ENCODE data around the gene DMAC2L.
A peak's percentile ranks its signal among the peaks of the same experiment; 100 is the strongest.

Gene DMAC2L

DNA sequence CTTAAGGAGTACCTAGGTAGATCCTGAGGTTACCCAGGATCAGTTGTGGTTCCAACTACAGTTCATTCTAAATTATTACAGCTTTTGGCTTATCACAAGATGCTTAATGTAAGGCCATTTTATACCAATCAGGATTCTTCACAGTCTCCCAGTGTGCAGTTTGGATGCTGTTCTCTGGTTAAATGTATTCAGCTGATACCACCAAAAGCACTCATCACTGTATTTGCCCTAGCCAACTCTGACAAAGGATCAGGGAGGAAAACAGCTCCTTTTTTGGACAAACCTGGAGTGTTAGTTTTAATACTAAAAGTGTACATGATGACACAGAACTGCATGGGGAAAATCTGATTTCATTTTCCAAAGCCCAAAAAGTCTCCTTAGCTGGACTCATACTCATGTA, 19.5 kb downstream of the DMAC2L start:
- DNase-seq (ENCODE audit: low read depth): no peak

DNA sequence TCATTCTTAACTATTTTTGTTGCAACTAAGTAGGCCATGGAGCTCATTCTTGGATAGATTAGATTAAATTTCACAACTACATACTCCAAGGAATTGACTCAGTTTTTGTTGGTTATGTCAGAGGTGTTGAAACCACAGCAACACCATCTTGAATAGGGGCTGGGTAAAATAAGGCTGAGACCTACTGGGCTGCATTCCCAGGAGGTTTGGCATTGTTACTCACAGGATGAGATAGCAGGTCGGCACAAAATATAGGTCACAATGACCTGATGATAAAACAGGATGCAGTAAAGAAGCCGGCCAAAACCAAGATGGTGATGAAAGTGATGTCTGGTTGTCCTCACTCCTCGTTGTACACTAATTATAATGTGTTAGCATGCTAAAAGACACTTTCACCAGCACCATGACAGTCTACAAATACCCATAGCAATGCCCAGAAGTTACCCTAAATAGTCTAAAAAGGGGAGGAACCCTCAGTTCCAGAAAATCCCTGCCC, 20.9 kb downstream of the DMAC2L start:
- no peak for DNase-seq (ENCODE audit: low read depth)

GRCh38 chr14:50334211-50334610, 22.1 kb downstream of the DMAC2L start:
- no peak for DNase-seq (ENCODE audit: low read depth)

DNA sequence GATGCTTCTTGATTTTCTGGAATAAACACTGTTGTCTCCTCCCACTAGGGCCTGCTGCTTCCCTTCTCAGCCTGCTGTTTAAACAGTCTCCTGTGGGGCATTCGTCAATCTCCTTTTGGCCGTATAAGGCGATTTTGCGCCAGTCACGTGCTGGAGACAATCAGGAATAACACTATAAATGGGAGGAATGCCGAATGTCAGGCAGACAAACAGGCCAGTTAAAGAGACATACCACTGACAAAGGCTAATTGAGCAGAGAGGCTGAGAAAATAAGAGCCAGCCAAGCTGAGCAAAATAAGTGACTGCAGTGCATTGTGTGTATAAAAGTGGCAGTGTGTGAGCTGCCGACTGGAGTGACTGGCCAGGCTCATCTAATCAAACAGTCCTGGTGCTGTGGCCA, 23.3 kb downstream of the DMAC2L start:
- no peak for DNase-seq (ENCODE audit: low read depth)

GRCh38 chr14:50335989-50336824, 24.1 kb downstream of the DMAC2L start:
- peak; percentile 46 for DNase-seq (ENCODE audit: low read depth)

- DNase-seq (ENCODE audit: low read depth): no peak
These were observed 26.5 kb downstream of the DMAC2L start for GRCh38 chr14:50338587-50338986.

DNA sequence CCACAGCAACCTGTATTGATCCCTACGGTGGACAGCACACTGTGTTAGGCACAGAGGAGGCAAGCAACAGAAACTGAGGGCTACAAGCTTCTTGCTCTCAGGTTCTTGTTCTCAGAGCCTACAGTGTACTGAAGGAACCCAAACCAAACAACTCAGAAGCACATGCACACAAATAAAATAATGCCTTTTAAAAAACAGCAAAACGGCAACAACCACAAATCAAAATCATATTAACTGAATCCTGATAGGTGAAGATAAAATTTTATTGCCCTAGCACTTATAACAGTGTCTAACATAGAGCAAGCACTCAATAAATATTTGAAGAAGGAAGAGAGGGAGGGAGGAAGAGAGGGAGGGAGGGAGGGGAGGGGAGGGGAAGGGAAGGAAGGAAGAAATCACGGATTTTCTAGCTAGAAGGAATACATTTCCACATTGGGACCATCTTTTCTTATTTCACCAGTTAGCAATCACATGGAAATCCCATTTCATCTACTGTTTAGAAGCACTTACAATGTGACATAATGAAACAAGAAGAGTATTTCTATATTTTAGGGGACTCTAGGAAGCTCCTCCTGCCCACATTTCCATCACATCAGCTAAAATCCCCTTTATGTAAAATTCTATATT, 27.2 kb downstream of the DMAC2L start:
- no peak for DNase-seq (ENCODE audit: low read depth)

- DNase-seq (ENCODE audit: low read depth): no peak
These were observed 27.9 kb downstream of the DMAC2L start for GRCh38 chr14:50340045-50340444.

DNA sequence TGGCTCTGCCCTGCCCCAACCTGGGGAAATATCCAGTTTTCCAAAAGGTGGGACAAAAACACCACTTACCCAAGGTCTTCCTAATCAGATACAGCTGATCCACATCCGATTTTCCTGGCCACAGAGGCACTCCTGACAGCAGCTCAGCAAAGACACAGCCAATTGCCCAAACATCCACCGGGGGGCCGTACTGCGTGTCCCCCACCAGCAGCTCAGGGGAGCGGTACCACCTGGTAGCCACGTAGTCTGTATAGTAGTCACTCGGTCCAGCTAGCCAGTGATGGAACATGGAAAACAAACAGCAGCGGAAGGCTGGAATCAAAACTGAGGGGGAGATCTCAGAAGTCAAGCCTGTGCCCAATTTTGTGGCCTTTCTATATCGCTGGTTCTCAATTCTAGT, 28.8 kb downstream of the DMAC2L start:
- DNase-seq (ENCODE audit: low read depth): no peak

DNA sequence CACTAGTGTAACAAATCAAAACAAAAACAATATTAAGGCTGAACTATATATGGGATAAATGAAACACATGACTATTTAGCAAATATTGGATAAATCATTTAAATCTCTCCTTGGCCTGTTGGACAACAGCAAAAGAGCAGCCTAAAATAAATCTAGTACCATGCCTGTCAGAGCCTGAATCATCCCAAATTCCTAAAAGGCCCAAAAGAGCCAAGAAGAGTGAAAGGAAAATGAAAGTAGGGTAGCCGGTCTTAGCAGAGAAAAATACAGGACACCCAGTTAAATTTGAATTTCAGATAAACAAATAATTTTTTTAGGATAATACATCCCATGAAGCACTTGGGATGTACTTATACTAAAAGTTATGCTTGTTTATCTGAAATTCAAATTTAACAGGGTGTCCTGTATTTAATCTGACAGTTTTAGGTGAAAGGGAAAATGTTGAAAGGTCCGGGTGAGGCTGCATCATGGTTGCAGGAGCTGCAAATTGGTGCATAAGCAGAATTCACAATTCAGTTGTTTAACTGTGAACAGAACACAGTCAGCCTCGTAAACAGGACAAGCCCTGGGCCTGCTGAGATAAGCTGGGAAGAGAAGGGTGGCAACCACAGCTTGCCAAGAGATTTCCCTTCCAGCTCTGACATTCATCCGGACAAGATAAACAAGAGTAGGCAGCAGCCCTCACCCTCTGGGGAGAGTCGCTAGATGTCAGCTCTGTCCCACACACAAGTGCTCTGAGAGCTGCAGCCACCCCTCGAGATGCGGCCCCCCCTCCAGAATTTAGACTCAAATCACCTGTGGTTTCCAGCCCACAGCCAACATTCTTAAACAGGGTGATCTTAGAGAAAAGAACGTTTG, 30.3 kb downstream of the DMAC2L start:
- peak; percentile 42 for DNase-seq (ENCODE audit: low read depth)

DNA sequence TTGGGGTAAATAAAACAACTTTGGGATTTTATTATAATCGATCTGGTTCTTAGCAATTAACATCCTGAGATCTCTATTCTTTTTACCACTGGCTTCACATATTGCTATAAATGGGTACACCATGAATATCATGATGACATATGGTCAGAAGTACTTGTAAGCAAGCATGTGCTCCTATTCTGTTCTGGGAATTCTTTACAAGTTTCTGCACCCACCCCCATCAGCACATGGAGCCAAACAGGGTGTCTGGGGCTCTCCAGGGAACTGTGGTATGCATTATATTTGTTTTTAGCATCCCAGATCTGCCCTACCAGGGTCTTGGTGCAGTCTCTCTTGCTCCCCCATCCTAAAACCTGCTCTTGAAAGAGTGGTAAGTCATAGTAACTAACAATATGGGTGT, 31.3 kb downstream of the DMAC2L start:
- no peak for DNase-seq (ENCODE audit: low read depth)

DNA sequence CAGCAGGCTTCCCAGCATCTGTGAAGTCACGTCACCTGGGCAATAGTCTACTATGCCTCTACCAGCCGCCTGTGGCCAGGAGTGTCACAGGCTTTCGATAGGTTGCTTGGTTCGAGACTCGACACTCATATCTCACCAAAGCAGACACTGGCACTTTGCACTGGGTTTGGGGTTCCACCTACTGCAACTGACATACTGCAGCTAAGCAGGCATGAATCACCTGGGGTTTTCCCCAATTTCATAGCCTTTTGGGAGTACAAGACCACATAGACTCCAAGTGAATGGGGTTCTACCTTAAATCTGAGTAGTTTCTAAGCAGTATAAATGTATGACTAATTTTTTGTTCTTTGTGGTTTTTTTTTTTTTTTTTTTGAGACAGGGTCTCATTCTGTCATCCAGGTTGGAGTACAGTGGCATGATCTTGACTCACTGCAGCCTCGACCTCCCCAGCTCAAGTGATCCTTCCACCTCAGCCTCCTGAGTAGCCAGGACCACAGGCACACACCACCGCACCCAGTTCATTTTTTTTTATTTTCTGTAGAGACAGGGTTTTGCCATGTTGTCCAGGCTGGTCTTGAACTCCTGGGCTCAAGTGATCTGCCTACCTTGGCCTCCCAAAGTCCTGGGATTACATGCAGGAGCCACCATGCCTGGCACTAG, 32.1 kb downstream of the DMAC2L start:
- no peak for DNase-seq (ENCODE audit: low read depth)

GRCh38 chr14:50344876-50345563, 32.9 kb downstream of the DMAC2L start:
- DNase-seq (ENCODE audit: low read depth): no peak

- no peak for DNase-seq (ENCODE audit: low read depth)
These were observed 33.8 kb downstream of the DMAC2L start for GRCh38 chr14:50345846-50346422.

DNA sequence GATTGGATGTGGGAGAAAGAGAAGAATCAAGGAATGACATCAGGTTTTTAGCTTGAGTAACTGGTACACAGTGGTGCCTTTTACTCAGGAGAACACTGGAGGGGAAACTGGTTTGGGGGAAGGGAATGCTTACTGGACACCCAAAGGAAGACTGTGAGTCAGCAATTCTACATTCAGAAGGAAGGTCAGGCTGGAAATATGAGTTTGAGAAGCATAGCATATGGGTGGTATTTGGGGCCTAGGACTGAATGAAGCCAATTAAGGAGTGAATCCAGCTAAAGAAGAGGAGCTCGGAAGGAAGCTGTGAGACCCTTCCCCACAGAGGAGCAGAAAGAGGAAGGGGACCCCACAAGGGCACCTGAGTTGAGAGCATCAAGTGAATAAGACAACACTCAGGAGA, 35.4 kb downstream of the DMAC2L start:
- DNase-seq (ENCODE audit: low read depth): no peak

DNA sequence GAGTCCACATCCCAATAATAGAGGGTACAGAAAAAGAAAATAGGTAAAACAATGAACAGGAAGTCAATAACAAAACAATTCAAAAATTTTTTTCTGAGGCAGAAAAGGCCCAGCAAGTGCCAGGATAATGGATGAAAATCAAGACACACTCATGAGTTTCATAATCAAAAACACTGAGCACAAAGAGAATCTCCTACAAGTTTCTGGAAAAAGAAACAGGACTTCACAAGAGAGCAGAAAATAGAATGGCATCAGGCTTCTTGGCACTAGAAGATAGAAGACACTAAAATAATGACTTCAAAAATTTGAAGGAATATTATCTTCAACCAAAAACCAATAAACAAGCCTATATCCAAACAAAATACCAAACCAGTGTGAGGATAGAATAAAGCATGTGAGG, 36.8 kb downstream of the DMAC2L start:
- DNase-seq (ENCODE audit: low read depth): no peak

- DNase-seq (ENCODE audit: low read depth): no peak
These were observed 38.9 kb downstream of the DMAC2L start for GRCh38 chr14:50350975-50351374.

- no peak for DNase-seq (ENCODE audit: low read depth)
These were observed 40.5 kb downstream of the DMAC2L start for GRCh38 chr14:50352584-50352983.

- DNase-seq (ENCODE audit: low read depth): no peak
These were observed 41.0 kb downstream of the DMAC2L start for GRCh38 chr14:50353126-50353525.

DNA sequence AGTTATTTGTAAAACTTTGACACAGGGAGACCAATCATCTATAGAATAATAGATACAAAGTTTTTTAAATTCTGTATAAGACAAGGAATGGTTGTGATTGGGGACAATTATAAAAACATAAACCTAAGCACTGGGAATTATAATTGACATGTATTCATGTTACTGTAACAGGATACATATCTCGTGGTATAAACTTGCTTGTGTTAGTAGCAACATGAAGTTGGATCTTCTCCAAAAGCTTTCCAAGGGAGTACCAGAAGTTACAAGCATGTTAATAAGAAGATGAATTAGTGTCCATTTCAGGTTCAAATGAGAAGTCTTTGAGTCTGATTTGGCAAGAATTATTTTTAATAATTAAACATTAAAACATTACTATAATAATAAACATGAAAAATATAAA, 42.4 kb downstream of the DMAC2L start:
- no peak for DNase-seq (ENCODE audit: low read depth)

- DNase-seq (ENCODE audit: low read depth): no peak
These were observed 43.6 kb downstream of the DMAC2L start for GRCh38 chr14:50355692-50356091.
